ENCODE results near the gene LCN10.
"Not testable (repeated sequence)": the region's sequence is repeated elsewhere in the genome, so short reads cannot be mapped to it uniquely, and the experiment has no call there.

Gene LCN10

DNA sequence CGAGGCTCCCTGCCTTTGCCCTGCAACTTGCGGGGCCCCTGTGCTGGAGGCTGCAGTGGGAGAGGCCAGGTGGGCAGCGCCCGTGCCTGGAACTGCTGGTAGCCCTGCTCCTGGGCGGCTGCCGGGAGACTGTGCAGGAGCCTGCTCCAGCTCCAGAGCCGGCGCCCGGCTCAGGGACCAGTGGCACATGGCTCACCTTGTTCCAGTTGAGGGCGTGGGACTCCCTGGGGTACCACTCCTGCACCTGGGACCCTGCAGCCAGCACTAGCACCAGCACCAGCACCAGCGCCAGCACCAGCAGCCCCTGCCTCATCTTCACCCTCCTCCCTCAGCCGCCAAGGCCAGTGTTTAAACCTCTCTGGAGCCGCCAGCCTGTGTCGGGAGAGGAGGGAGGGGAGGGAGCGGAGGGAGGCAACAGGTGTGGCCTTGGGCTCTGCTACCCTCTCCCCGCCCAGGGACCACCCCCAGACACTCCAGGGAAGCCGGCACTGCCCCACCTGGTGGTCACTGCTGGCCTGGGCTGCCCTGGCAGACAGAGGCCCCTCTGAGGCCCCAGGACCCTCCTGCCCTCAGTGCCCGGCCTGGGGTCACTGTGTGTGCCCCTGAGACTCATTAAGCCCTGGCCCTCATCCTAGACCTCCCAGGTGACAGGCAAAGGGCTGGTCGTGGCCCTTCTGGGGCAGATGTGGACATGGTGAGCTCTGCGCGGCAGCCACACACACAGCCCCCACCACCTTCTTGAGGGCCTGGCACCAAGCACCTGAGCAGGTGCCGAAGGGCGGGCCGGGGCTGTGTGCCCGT is at the start of gene LCN10:
LCN10 (minus strand) TSS at position 350 of the 801 bp plus-strand sequence; CDS start at position 313, 37 bp downstream.
- in situ Hi-C loops (cut with HindIII; ENCODE audit: low sequenced_read_pairs): no loop called here

DNA sequence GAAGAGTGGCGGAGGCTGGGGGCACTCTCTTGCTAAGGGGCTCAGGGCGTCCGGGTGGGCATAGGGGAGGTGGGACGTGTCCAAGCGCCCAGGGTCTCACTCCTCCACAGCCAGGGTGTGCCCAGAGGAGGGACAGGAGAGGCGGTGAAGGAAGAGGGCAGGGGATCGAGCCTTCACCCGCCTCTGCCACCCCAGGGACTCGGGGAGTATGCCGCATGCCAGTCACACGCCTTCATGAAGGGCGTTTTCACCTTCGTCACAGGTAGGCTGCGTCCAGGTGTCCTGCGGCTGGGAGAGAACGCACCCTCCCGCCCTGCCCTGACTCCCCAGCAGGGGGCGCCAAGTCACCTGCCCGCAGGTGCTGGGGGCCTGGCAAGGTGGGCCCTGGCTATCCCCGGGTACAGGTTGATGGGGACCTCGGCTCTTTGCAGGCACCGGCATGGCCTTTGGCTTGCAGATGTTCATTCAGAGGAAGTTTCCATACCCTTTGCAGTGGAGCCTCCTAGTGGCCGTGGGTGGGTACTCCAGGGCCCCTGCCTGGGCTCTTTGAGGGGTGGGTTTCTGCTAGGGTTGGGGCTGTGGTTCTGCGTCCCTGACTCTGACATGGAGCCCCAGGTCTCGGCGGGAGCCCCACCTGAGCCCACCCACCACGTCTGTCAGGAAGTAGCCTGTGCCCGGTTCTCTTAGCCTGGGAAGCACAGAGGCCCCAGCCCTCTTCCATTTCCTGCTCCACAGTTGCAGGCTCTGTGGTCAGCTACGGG is 49.0 kb upstream of the LCN10 start:
- in situ Hi-C loops (cut with HindIII; ENCODE audit: low sequenced_read_pairs): no loop called here

GRCh38 chr9:136790640-136791515 is 48.1 kb upstream of the LCN10 start, which contains the start of gene TMEM141:
Gene TMEM141, plus strand, starts transcription at chr9:136791344. Its CDS starts 27 bp downstream, at chr9:136791371.
- in situ Hi-C loops (cut with HindIII; ENCODE audit: low sequenced_read_pairs): no loop called here

DNA sequence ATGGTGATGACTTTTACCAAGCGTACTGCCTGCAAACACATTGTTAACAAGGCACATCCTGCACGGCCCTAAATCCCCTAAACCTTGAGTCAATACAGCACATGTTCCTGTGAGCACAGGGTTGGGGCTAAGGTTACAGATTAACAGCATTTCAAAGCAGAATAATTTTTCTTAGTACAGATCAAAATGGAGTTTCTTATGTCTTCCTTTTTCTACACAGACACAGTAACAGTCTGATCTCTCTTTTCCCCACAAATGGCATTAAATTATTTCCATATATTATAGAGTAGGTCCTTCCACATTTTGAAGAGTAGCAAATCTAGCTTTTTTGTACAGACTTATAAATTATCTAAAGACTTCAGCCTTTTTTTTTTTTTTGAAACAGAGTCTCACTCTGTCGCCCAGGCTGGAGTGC is 46.8 kb upstream of the LCN10 start:
- in situ Hi-C loops (cut with HindIII; ENCODE audit: low sequenced_read_pairs): no loop called here

GRCh38 chr9:136788644-136789522 is 46.1 kb upstream of the LCN10 start:
- in situ Hi-C loops (cut with HindIII; ENCODE audit: low sequenced_read_pairs): not testable (repeated sequence)

DNA sequence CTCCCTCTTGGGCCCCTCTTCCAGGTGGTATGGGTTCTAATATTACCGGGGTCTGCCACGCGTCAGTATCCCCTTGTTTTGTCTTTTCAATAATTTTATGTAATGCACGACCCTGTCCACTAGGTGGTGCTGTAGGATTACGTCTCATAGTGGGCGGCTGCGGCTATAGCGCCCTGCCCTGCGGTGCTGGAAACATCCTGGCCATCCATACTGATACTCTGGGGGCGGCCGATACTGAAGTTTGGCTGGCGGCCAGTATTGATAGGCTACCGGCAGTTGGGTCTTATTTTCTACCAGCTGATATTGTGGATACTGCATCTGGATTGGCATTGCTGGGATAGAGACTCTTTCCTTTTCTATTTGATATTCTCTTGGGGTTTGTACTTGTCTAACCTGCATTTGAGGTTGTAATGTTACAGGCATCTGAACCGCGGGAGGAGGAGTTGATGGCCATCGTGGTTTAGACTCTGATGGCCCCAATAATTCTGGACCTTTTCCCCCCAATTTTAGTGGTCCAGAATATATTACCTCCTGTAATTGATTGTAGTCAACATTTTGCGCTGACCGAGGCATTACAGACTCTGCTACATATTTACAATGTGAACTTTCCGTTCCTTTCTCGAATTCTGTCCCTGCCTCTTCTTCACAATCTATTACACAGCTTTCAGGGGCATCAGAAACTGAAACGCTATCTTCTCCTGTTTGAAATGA is 45.1 kb upstream of the LCN10 start:
- in situ Hi-C loops (cut with HindIII; ENCODE audit: low sequenced_read_pairs): no loop called here

DNA sequence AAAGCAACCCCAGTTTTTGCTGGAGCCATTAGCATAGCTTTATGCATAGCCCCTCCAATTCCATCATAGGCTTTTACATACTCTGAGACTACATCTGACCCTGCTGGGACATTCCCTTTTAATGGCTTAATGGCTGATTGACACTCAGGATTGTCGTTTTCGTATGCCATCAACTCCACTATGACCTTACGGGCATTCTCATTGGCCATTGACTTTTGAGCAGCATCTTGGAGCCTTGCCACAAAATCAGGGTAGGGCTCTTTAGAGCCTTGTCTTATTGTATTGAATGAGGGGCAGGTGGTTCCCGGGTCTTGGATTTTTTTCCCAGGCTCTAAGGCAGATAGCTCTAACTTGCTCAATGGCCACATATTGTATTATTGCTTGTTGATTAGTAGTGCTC is 44.2 kb upstream of the LCN10 start:
- in situ Hi-C loops (cut with HindIII; ENCODE audit: low sequenced_read_pairs): not testable (repeated sequence)

- in situ Hi-C loops (cut with HindIII; ENCODE audit: low sequenced_read_pairs): no loop called here
Measured at GRCh38 chr9:136786451-136786850, 43.7 kb upstream of the LCN10 start.

DNA sequence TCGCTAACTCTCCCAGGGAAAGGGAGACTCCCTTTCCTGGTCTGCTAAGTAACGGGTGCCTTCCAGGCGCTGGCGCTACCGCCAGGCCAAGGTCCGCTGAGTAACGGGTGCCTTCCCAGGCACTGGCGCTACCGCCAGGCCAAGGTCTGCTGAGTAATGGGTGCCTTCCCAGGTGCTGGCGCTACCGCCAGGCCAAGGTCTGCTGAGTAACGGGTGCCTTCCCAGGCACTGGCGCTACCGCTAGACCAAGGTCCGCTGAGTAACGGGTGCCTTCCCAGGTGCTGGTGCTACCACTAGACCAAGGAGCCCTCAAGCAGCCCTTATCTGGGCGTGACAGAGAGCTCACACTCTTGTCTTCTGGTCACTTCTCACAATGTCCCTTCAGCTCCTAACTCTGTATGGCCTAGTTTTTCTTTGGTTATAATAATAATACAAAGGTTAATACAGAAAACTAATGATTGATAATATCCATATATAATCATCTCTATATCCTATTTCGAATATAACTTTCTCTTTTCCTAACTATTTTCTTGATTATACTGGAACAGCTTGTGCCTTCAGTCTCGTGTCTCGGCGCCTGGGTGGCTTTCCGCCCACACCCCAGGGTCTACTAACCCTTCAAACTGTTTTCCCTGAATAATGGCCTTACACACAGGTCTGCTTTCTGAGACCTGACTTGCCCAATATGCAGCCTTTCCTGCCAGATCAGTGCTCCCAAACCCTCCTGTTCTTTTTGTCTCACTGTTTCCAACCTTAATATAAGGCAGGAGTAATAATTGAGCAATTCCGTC is 43.0 kb upstream of the LCN10 start:
- in situ Hi-C loops (cut with HindIII; ENCODE audit: low sequenced_read_pairs): not testable (repeated sequence)

DNA sequence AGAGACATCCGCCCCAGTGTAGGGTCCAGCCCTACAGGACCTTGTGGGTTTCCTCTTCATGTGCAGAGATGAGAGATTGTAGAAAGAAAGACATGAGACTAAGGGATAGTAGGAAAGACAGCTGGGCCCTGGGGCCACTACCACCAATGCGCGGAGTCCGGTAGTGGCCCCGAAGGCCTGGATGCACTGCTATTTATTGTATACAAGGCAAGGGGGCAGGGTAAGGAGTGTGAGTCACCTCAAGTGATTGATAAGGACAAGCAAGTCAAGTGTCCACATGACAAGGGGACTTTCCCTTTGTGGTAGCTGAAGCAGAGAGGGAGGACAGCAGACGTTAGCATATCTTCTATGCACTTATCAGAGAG is 42.2 kb upstream of the LCN10 start:
- in situ Hi-C loops (cut with HindIII; ENCODE audit: low sequenced_read_pairs): no loop called here

DNA sequence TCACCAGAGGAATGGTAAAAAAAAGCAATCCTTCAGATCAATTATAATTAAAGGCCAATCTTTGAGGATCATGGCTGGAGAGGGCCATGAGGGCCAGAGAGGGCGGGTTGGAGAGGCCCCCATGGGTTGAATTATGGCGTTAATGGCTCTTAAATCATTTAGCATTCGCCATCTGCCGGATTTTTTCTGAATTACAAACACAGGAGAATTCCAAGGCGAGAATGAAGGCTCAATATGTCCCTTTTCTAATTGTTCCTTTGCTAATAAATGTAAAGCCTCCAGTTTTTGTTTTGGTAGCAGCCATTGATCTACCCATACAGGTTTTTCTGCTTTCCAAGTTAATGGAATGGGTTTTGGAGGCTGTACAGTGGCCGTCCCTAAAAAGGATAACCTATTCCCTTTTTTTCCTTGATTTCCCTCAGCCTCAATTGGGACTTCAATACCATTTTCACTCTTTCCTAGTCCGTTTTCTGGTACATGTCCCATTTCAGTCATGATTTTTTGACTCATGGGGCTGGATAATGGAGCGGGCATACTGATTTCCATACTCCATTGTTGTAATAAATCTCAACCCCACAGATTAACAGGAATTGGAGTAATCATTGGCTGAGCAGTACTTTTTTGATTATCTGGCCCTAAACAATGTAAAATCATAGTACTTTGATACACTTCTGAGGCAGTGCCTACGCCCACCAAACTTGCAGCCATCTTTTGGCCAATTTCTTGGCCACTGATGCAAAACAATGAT is 41.7 kb upstream of the LCN10 start:
- in situ Hi-C loops (cut with HindIII; ENCODE audit: low sequenced_read_pairs): no loop called here

DNA sequence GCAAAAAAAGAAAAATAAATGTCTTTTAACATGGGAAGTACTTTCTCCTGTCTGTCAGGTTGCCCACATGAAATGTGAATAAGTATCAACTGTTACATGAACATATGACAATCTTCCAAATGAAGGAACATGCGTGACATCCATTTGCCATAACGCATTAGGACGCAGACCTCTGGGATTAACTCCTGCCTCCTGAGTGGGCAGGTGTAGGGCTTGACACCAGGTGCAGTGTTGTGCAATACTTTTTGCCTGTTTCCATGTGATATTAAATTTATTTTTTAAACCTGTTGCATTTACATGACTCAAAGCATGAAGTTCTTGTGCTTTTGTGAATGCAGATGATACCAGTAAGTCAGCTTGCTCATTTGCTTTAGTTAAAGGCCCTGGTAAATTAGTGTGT is 39.7 kb upstream of the LCN10 start:
- in situ Hi-C loops (cut with HindIII; ENCODE audit: low sequenced_read_pairs): no loop called here

GRCh38 chr9:136779808-136780207 is 37.1 kb upstream of the LCN10 start:
- in situ Hi-C loops (cut with HindIII; ENCODE audit: low sequenced_read_pairs): no loop called here

- in situ Hi-C loops (cut with HindIII; ENCODE audit: low sequenced_read_pairs): no loop called here
Measured at GRCh38 chr9:136777359-136777758, 34.6 kb upstream of the LCN10 start.

- in situ Hi-C loops (cut with HindIII; ENCODE audit: low sequenced_read_pairs): no loop called here
Measured at GRCh38 chr9:136776947-136777346, 34.2 kb upstream of the LCN10 start.

DNA sequence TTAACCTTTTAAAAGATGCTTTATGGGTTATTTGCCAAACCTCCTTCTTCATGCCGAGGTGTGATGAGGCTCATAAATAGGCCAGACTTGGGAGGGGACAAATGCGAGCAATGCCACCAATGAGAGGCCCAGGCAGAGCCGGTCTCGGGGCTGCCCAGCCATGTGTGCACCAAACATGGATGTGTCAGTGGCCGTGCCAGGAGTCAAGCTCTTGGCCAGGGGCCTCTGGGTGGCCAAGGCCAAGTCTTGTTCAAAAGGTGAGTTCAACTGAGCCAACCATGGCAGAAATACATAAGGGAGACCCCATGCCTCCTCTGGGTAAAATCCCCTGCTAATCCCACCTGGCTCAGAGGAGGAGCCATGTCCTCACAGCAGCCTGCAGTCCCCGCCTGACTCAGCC is 32.5 kb upstream of the LCN10 start:
- in situ Hi-C loops (cut with HindIII; ENCODE audit: low sequenced_read_pairs): no loop called here

GRCh38 chr9:136774416-136775045 is 31.8 kb upstream of the LCN10 start:
- in situ Hi-C loops (cut with HindIII; ENCODE audit: low sequenced_read_pairs): no loop called here

Data from DLD1 (cell line).